ENCODE data around the gene GDF15. TPM values are rescaled to one million over a fixed set of nuclear protein-coding genes. Genes with fewer than 3 reads are reported as not detected.
A peak's percentile ranks its signal among the peaks of the same experiment; 100 is the strongest.

GDF15 gene
- polyA plus RNA-seq, 3 donors = 0.36 TPM; not detected in 2

GRCh38 chr19:18432275-18433014, 46.5 kb downstream of the GDF15 start:
- peaks cover 0 to 3% of the 10 kb centered on the region in 2 donors for H3K36me3 ChIP-seq (replicated peaks in 1 of 2; ENCODE audit: control insufficient read depth in 1 of 2, insufficient read depth in 2 of 2, low read length in 2 of 2)
- peaks cover 0 to 5% (median 0%) of the 10 kb centered on the region in 7 donors for H3K9me3 Mint-ChIP-seq
- WGBS (ENCODE audit: insufficient coverage) = 81% methylated on average over 3 of the region's 13 CpGs
- DNase-seq = no peak
- H3K4me2 ChIP-seq (replicated peaks; ENCODE audit: extremely low read depth, low read length, poor library complexity, severe bottlenecking) = peak overlapping the region; percentile 92
- peaks cover 8% of the 10 kb centered on the region for H3K79me2 ChIP-seq (ENCODE audit: insufficient read depth, low read length)
- H3K36me3 Mint-ChIP-seq = peaks cover 4 to 22% of the 10 kb centered on the region in 2 donors
- peaks cover 70% of the 10 kb centered on the region for H4K20me1 ChIP-seq (ENCODE audit: insufficient read depth, low read length)
- no peaks in the 10 kb centered on the region for H3K9me3 ChIP-seq (replicated peaks in 1 of 2; ENCODE audit: control insufficient read depth in 1 of 2, insufficient read depth in 1 of 2, low read length in 2 of 2)
- peak overlapping the region; percentile 41 to 46 for H3K4me3 Mint-ChIP-seq
- H3K27me3 ChIP-seq (ENCODE audit: control insufficient read depth in 2 of 2, insufficient read depth in 2 of 2, low read length in 2 of 2) = peaks cover 0 to 29% of the 10 kb centered on the region in 2 donors
- peak overlapping the region in 2 of 3 experiments; percentile 32 to 72 for H3K4me3 ChIP-seq (replicated peaks in 1 of 3; ENCODE audit: low read depth in 2 of 3, low read length in 3 of 3)
- H3K27ac ChIP-seq (ENCODE audit: low read depth in 1 of 2, low read length in 2 of 2) = no peak overlapping the region
- no peak for TF ChIP-seq CTCF (IDR thresholded peaks at IDR 0.05)
- H2AFZ ChIP-seq (ENCODE audit: insufficient read depth, low read depth, low read length, poor library complexity, severe bottlenecking) = peak overlapping the region; percentile 62
- H3K4me1 Mint-ChIP-seq = peaks cover 23% of the 10 kb centered on the region
- H3K27me3 Mint-ChIP-seq (ENCODE audit: low read depth in 3 of 3) = peaks cover 21 to 52% (median 29%) of the 10 kb centered on the region in 3 donors
- H3K27ac Mint-ChIP-seq = peak overlapping the region in 1 of 7 donors; percentile 69
- peaks cover 35 to 54% of the 10 kb centered on the region in 2 donors for H3K4me1 ChIP-seq (ENCODE audit: control insufficient read depth in 1 of 2, insufficient read depth in 2 of 2, low read length in 2 of 2)
- intact Hi-C loops (cut with micrococcal nuclease) = no loop called here
- H3K9ac ChIP-seq (ENCODE audit: insufficient read depth, low read length, poor library complexity, severe bottlenecking) = peak overlapping the region; percentile 47

GRCh38 chr19:18433015-18433691, 47.2 kb downstream of the GDF15 start:
- H3K27me3 ChIP-seq (ENCODE audit: control insufficient read depth in 2 of 2, insufficient read depth in 2 of 2, low read length in 2 of 2) = peaks cover 0 to 35% of the 10 kb centered on the region in 2 donors
- H3K4me1 ChIP-seq (ENCODE audit: control insufficient read depth in 1 of 2, insufficient read depth in 2 of 2, low read length in 2 of 2) = peaks cover 40 to 61% of the 10 kb centered on the region in 2 donors
- 6% methylated on average over 32 of the region's 59 CpGs for WGBS (ENCODE audit: insufficient coverage)
- intact Hi-C loops (cut with micrococcal nuclease) = no loop called here
- peak overlapping the region; percentile 41 to 46 for H3K4me3 Mint-ChIP-seq
- H3K27ac Mint-ChIP-seq = no peak overlapping the region
- DNase-seq = peak; percentile 34 to 53 (median 38)
- no peaks in the 10 kb centered on the region for H3K9me3 ChIP-seq (replicated peaks in 1 of 2; ENCODE audit: control insufficient read depth in 1 of 2, insufficient read depth in 1 of 2, low read length in 2 of 2)
- peak overlapping the region; percentile 47 for H3K9ac ChIP-seq (ENCODE audit: insufficient read depth, low read length, poor library complexity, severe bottlenecking)
- peaks cover 8% of the 10 kb centered on the region for H3K79me2 ChIP-seq (ENCODE audit: insufficient read depth, low read length)
- peaks cover 0 to 5% (median 0%) of the 10 kb centered on the region in 7 donors for H3K9me3 Mint-ChIP-seq
- peak overlapping the region; percentile 3 to 72 (median 32) for H3K4me3 ChIP-seq (replicated peaks in 1 of 3; ENCODE audit: low read depth in 2 of 3, low read length in 3 of 3)
- TF ChIP-seq CTCF (IDR thresholded peaks at IDR 0.05) = no peak
- H3K27me3 Mint-ChIP-seq (ENCODE audit: low read depth in 3 of 3) = peaks cover 21 to 59% (median 33%) of the 10 kb centered on the region in 3 donors
- H2AFZ ChIP-seq (ENCODE audit: insufficient read depth, low read depth, low read length, poor library complexity, severe bottlenecking) = peak overlapping the region; percentile 62
- peak overlapping the region; percentile 92 for H3K4me2 ChIP-seq (replicated peaks; ENCODE audit: extremely low read depth, low read length, poor library complexity, severe bottlenecking)
- H4K20me1 ChIP-seq (ENCODE audit: insufficient read depth, low read length) = peaks cover 65% of the 10 kb centered on the region
- no peak overlapping the region for H3K27ac ChIP-seq (ENCODE audit: low read depth in 1 of 2, low read length in 2 of 2)
- peaks cover 0 to 3% of the 10 kb centered on the region in 2 donors for H3K36me3 ChIP-seq (replicated peaks in 1 of 2; ENCODE audit: control insufficient read depth in 1 of 2, insufficient read depth in 2 of 2, low read length in 2 of 2)
- peaks cover 4 to 19% of the 10 kb centered on the region in 2 donors for H3K36me3 Mint-ChIP-seq
- peaks cover 27% of the 10 kb centered on the region for H3K4me1 Mint-ChIP-seq

Measured in CD14-positive monocyte (primary cell).